Activated B cell treated with CpG ODN at 0.5 μM for 24 hours (primary cell): ENCODE results near the gene MSANTD1. TPM values are rescaled to one million over a fixed set of nuclear protein-coding genes. Genes with fewer than 3 reads are reported as not detected.

ENCODE experiments used
- ATAC-seq: fragments of 200-7000 bp; cut with Tn5 transposase; one replicate; pipeline ENCODE4 v1.10.0; 2021; ENCODE audit warnings: low read depth, mild to moderate bottlenecking, moderate library complexity
- CTCF ChIA-PET: fragments of 350-600 bp; sonication (Branson Sonifier 250); formaldehyde crosslinking; loops from one replicate; lab custom pipeline; 2021; ENCODE audit warnings: antibody characterized with exemption; lab: Charles Lee
- POLR2A ChIA-PET: fragments of 350-600 bp; sonication (Branson Sonifier 250); formaldehyde crosslinking; loops from one replicate; lab custom pipeline; 2021; ENCODE audit warnings: antibody characterized with exemption; lab: Charles Lee
- DNase-seq: peaks from one replicate; pipeline ENCODE4 v3.0.0; 2022
- H3K27ac Mint-ChIP-seq: one replicate; pipeline ENCODE4 v1.8.0; 2020; ENCODE audit warnings: mixed read lengths
- H3K27me3 Mint-ChIP-seq: one replicate; pipeline ENCODE4 v1.8.0; 2021; ENCODE audit warnings: mixed read lengths
- H3K36me3 Mint-ChIP-seq: one replicate; pipeline ENCODE4 v1.8.0; 2021; ENCODE audit warnings: low read depth, mixed read lengths
- H3K4me1 Mint-ChIP-seq: one replicate; pipeline ENCODE4 v1.8.0; 2021; ENCODE audit warnings: mixed read lengths
- H3K4me3 Mint-ChIP-seq: one replicate; pipeline ENCODE4 v1.8.0; 2020; ENCODE audit warnings: mild to moderate bottlenecking, mixed read lengths
- H3K9me3 Mint-ChIP-seq: one replicate; pipeline ENCODE4 v1.8.0; 2020; ENCODE audit warnings: mixed read lengths
- CTCF ChIP-seq: fragments of 200-600 bp; IDR thresholded peaks from one replicate; pipeline ENCODE4 v1.8.0; 2022; ENCODE audit warnings: antibody characterized with exemption, mild to moderate bottlenecking
- intact Hi-C: fragments of 100-400 bp; cut with micrococcal nuclease; formaldehyde crosslinking; loops from one replicate; pipeline ENCODE4 v1.15.1; 2024
- total RNA-seq: library from RNA; stranded (reverse); gene quantifications from 2 replicates; pipeline ENCODE4 v1.2.3, GENCODE V29; 2022

Gene MSANTD1
- total RNA-seq, 1 donor from 2014 or later, result 5.0 TPM

- no peak overlapping the region for H3K27ac Mint-ChIP-seq
Measured at GRCh38 chr4:3248178-3248480, 830 bp upstream of the MSANTD1 start.

GRCh38 chr4:3249711-3250437 lies 915 bp downstream of the MSANTD1 start:
- CTCF ChIA-PET, result no interaction called here
- Mint-ChIP-seq H3K27ac (no peak overlapping the region), H3K4me3 (no peak overlapping the region), H3K9me3 (no peaks in the 10 kb centered on the region), H3K36me3 (peaks cover 9% of the 10 kb centered on the region), H3K27me3 (no peaks in the 10 kb centered on the region), H3K4me1 (peaks cover 2% of the 10 kb centered on the region)
- TF ChIP-seq CTCF, result no peak
- POLR2A ChIA-PET, result no interaction called here
- no peak for DNase-seq
- ATAC-seq, result no peak
- intact Hi-C loops, result no loop called here

More at GRCh38 chr4:3248178-3248480, 830 bp upstream of the MSANTD1 start:
- Mint-ChIP-seq H3K4me1 (peaks cover 3% of the 10 kb centered on the region), H3K27me3 (no peaks in the 10 kb centered on the region), H3K9me3 (no peaks in the 10 kb centered on the region), H3K36me3 (peaks cover 3% of the 10 kb centered on the region), H3K4me3 (no peak overlapping the region)
- intact Hi-C loops, result no loop called here
- no peak for TF ChIP-seq CTCF
- CTCF ChIA-PET, result no interaction called here
- DNase-seq, result no peak
- POLR2A ChIA-PET, result no interaction called here
- ATAC-seq, result no peak

- no peak for DNase-seq
Measured at GRCh38 chr4:3250438-3250955, 1.5 kb downstream of the MSANTD1 start.

GRCh38 chr4:3250956-3251690 lies 2.2 kb downstream of the MSANTD1 start:
- intact Hi-C loops, result no loop called here
- no peaks in the 10 kb centered on the region for H3K9me3 Mint-ChIP-seq
- DNase-seq (no peak), ATAC-seq (peak; percentile 41)
- TF ChIP-seq CTCF, result no peak
- H3K4me1 Mint-ChIP-seq, result peaks cover under 1% of the 10 kb centered on the region
- H3K27ac Mint-ChIP-seq, result no peak overlapping the region
- CTCF ChIA-PET, result no interaction called here
- POLR2A ChIA-PET, result no interaction called here
- H3K36me3 Mint-ChIP-seq, result peaks cover 10% of the 10 kb centered on the region
- no peaks in the 10 kb centered on the region for H3K27me3 Mint-ChIP-seq
- H3K4me3 Mint-ChIP-seq, result no peak overlapping the region

More at GRCh38 chr4:3250438-3250955, 1.5 kb downstream of the MSANTD1 start:
- H3K4me3 Mint-ChIP-seq, result no peak overlapping the region
- H3K27ac Mint-ChIP-seq, result no peak overlapping the region
- no peak for TF ChIP-seq CTCF
- ATAC-seq, result no peak
- ChIA-PET CTCF (no interaction called here), POLR2A (no interaction called here)
- intact Hi-C loops, result no loop called here
- no peaks in the 10 kb centered on the region for H3K27me3 Mint-ChIP-seq
- no peaks in the 10 kb centered on the region for H3K9me3 Mint-ChIP-seq
- H3K36me3 Mint-ChIP-seq, result peaks cover 9% of the 10 kb centered on the region
- H3K4me1 Mint-ChIP-seq, result peaks cover 2% of the 10 kb centered on the region
